Panc1 (cell line): ENCODE results near the gene ARHGAP4. TPM values are rescaled to one million over a fixed set of nuclear protein-coding genes. Genes with fewer than 3 reads are reported as not detected.

ENCODE experiments used
- ATAC-seq: fragments of 200-7000 bp; cut with Tn5 transposase; 2 replicates; pipeline ENCODE4 v1.9.1; 2020; ENCODE audit warnings: mild to moderate bottlenecking, moderate library complexity
- BruUV-seq: library from RNA; stranded (reverse); fragments of 400-500 nt; replicated peaks from 2 replicates; lab custom pipeline; 2021; lab: Mats Ljungman, UMichigan
- CTCF ChIA-PET: fragments of 300-600 bp; sonication (Branson Sonifier 250); formaldehyde crosslinking; loops from one replicate; lab custom pipeline; 2022; ENCODE audit warnings: antibody characterized with exemption; lab: Charles Lee
- POLR2A ChIA-PET: fragments of 300-600 bp; sonication (Branson Sonifier 250); formaldehyde crosslinking; loops from one replicate; lab custom pipeline; 2022; ENCODE audit warnings: antibody characterized with exemption; lab: Charles Lee
- DNase-seq: peaks from one replicate; pipeline ENCODE4 v3.0.0-alpha.2; 2010; ENCODE audit warnings: low read depth, low spot score
- H3K27ac ChIP-seq: 2 replicates; pipeline ENCODE4 v1.5.1; 2011; ENCODE audit warnings: mild to moderate bottlenecking, low read length, inconsistent platforms
- H3K27me3 ChIP-seq: fragments of 200-500 bp; sonication (Bioruptor generic); 2 replicates; pipeline ENCODE4 v1.6.0; 2014; ENCODE audit warnings: low read length, inconsistent platforms; ENCODE audit not compliant: control insufficient read depth, insufficient read depth
- H3K36me3 ChIP-seq: fragments of 200-500 bp; sonication (Bioruptor generic); 2 replicates; pipeline ENCODE4 v1.5.1; 2014; ENCODE audit warnings: inconsistent platforms, mild to moderate bottlenecking, low read length, moderate library complexity; ENCODE audit not compliant: control insufficient read depth, insufficient read depth
- H3K4me1 ChIP-seq: 2 replicates; pipeline ENCODE4 v1.5.1; 2011; ENCODE audit warnings: inconsistent platforms, mild to moderate bottlenecking, low read length, moderate library complexity; ENCODE audit not compliant: control insufficient read depth, insufficient read depth
- H3K4me3 ChIP-seq, 2 experiments: 2 replicates each; pipeline ENCODE4 v1.5.1; 2011 to 2012; ENCODE audit warnings: low read depth in 2 of 2, low read length in 2 of 2, mild to moderate bottlenecking in 2 of 2, inconsistent platforms in 1 of 2, moderate library complexity in 1 of 2
- H3K9me3 ChIP-seq: fragments of 200-500 bp; sonication (Bioruptor generic); 2 replicates; pipeline ENCODE4 v1.5.1; 2014; ENCODE audit warnings: low read depth, mild to moderate bottlenecking, inconsistent platforms, low read length, moderate library complexity; ENCODE audit not compliant: control insufficient read depth, insufficient read depth
- POLR2AphosphoS5 ChIP-seq: IDR thresholded peaks from 2 replicates; pipeline ENCODE4 v1.6.1; 2012; ENCODE audit warnings: mild to moderate bottlenecking, low read depth, low read length, moderate library complexity
- SIN3A ChIP-seq: IDR thresholded peaks from 2 replicates; pipeline ENCODE4 v1.6.1; 2012; ENCODE audit warnings: low read depth, mild to moderate bottlenecking, low read length, moderate library complexity, borderline replicate concordance; ENCODE audit not compliant: insufficient read depth
- TCF7L2 ChIP-seq: IDR thresholded peaks from 2 replicates; pipeline ENCODE4 v1.6.1; 2011; ENCODE audit warnings: mild to moderate bottlenecking, low read depth, low read length, inconsistent platforms
- in situ Hi-C: cut with HindIII; loops from 2 replicates; pipeline ENCODE4 v1.10.0; 2016; ENCODE audit warnings: low sequenced_read_pairs, low pct_unique_long_range_greater_than_20kb
- intact Hi-C: fragments of 100-400 bp; cut with micrococcal nuclease; formaldehyde crosslinking; loops from one replicate; pipeline ENCODE4 v1.10.0; 2022; ENCODE audit not compliant: unreplicated experiment
- total RNA-seq: library from RNA; stranded (reverse); gene quantifications from one replicate; pipeline ENCODE4 v1.2.1, GENCODE V29; 2021; ENCODE audit not compliant: unreplicated experiment
- TF ChIP-seq, protein P1 (sequence below), 2 experiments: IDR thresholded peaks; 2 replicates each; pipeline ENCODE4 v1.6.1; 2011 to 2012; ENCODE audit warnings: low read depth in 2 of 2, control low read depth in 1 of 2, low read length in 1 of 2, mild to moderate bottlenecking in 1 of 2, moderate library complexity in 1 of 2; ENCODE audit not compliant: insufficient read depth in 1 of 2
- TF ChIP-seq, protein P2 (sequence below): fragments of 450-650 bp; IDR thresholded peaks from 2 replicates; pipeline ENCODE4 v1.5.1; 2017; ENCODE audit warnings: mild to moderate bottlenecking

ARHGAP4 gene
- total RNA-seq, 1 experiment from 2014 or later = 225 TPM

DNA sequence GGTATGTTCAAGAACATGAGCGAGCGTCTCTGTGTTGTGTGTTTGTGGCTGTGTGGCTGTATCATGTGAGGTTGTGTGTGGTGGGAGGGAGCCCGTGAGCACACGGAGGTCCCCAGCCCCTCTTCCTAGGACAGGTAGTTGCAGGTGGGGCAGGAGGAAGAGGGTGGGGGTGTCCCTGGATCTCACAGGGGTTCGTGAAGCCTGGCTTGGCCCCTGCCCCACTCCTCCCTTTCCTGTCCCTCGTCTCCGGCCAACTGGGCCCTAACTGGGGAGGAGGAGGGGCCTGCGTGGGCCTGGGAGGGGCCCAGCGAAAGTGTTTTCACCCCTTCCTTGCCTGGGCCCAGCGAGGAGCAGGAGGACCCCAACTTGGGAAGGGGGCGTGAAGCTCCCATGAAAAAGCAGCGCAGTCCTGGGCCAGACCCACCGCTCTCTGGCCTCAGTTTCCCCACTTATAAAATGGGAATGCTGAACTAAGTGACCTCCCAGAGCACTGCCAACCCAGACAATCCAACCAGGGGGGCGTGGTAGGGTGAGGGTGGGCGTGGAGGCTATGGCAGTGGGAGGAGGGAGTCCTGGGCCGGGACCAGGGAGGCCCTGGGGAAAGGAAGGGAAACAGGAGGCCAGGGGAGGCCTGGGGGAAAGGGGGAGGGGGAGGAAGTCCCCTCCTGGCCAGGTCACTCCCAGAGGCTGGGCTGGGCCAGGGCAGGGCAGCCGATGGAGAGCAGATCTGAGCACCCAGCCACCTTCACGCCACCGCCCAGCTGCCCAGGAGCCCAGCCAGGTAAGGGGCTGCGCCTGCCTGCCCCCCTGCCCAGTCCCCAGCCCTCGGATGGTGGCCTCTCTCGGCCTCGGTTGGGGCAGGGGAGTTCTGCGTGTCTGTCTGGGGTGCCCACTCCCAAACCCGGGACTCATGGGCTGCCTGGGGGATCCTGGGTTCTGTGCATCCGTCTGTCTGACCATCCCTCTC is 21.8 kb downstream of the ARHGAP4 start, which contains the start of gene AVPR2:
Gene AVPR2 (plus strand): TSS at position 683 of the 967 bp plus-strand sequence. CDS start 473 bp downstream, outside the sequence.
- TF ChIP-seq POLR2AphosphoS5 = peak; percentile 61
- TF ChIP-seq, protein P1, sequence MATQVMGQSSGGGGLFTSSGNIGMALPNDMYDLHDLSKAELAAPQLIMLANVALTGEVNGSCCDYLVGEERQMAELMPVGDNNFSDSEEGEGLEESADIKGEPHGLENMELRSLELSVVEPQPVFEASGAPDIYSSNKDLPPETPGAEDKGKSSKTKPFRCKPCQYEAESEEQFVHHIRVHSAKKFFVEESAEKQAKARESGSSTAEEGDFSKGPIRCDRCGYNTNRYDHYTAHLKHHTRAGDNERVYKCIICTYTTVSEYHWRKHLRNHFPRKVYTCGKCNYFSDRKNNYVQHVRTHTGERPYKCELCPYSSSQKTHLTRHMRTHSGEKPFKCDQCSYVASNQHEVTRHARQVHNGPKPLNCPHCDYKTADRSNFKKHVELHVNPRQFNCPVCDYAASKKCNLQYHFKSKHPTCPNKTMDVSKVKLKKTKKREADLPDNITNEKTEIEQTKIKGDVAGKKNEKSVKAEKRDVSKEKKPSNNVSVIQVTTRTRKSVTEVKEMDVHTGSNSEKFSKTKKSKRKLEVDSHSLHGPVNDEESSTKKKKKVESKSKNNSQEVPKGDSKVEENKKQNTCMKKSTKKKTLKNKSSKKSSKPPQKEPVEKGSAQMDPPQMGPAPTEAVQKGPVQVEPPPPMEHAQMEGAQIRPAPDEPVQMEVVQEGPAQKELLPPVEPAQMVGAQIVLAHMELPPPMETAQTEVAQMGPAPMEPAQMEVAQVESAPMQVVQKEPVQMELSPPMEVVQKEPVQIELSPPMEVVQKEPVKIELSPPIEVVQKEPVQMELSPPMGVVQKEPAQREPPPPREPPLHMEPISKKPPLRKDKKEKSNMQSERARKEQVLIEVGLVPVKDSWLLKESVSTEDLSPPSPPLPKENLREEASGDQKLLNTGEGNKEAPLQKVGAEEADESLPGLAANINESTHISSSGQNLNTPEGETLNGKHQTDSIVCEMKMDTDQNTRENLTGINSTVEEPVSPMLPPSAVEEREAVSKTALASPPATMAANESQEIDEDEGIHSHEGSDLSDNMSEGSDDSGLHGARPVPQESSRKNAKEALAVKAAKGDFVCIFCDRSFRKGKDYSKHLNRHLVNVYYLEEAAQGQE (IDR thresholded peaks at IDR 0.05; ENCODE audit: insufficient read depth in 1 of 2, low read depth in 2 of 2, low read length in 1 of 2) = no peak
- no peak; the same call in 1 of the 2 replicates for TF ChIP-seq SIN3A
- intact Hi-C loops = no loop called here
- H3K27ac ChIP-seq = peak within 1 kb of the TSS; percentile 76
- ChIA-PET CTCF (no interaction called here), POLR2A (no interaction called here)
- no peak for DNase-seq
- no peaks in the 10 kb centered on the region for H3K9me3 ChIP-seq
- no peaks in the 10 kb centered on the region for H3K27me3 ChIP-seq
- no TSS peak for BruUV-seq
- peak; percentile 41 for ATAC-seq
- H3K4me3 ChIP-seq = 0 out of 4 replicates have a peak within 1 kb of the TSS, but pooled peaks of 1 of the 2 experiments have one; percentile 12
- in situ Hi-C loops = no loop called here
- peaks cover 55% of the 10 kb centered on the region for H3K4me1 ChIP-seq
- no peaks in the 10 kb centered on the region for H3K36me3 ChIP-seq

DNA sequence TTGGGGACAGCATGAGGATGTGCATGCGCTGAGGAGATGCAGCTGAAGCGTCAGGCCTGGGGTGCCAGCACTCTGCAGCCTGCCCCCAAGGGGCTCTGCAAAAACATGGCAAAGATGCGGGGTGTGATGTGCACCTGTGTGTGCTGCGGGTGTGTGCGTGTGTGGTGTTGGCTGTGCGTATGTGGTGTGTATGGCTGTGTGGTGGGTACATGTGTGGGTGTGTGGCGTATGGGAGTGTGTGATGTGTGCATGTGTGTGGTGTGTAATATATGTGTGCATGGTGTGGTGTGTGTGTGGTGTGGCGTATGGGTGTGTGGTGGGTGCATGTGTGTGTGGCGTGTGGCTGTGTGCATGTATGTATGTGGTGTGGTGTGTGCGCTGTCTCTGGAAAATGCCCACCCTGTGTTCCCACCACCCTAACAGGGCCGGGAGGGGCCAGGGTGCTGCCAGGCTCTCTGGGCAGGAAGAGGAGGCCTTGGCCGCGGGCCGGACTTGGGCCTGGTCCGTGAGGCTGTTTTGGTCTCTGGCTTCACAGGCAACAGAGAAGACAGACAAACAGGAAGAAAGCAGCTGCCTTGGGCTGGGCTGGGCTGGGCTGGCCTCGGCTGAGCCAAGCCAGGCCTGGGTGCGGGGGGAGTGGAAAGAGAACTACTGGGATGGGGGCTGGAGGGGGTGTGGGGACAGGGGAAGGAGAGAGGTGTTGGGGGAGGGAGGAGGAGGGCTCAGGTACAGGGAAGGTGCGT is 22.7 kb downstream of the ARHGAP4 start:
- DNase-seq (no peak), ATAC-seq (peak; percentile 22)
- intact Hi-C loops (no loop called here), in situ Hi-C loops (no loop called here)
- Histone ChIP-seq H3K4me3 (no peak overlapping the region), H3K27ac (peak overlapping the region; percentile 76), H3K9me3 (no peaks in the 10 kb centered on the region), H3K36me3 (no peaks in the 10 kb centered on the region), H3K27me3 (no peaks in the 10 kb centered on the region), H3K4me1 (peaks cover 51% of the 10 kb centered on the region)
- ChIA-PET POLR2A (no interaction called here), CTCF (no interaction called here)
- TF ChIP-seq, protein P1 (IDR thresholded peaks at IDR 0.05; ENCODE audit: insufficient read depth in 1 of 2, low read depth in 2 of 2, low read length in 1 of 2) = no peak
- TF ChIP-seq SIN3A = no peak
- no peak for TF ChIP-seq TCF7L2
- TF ChIP-seq, protein P2, sequence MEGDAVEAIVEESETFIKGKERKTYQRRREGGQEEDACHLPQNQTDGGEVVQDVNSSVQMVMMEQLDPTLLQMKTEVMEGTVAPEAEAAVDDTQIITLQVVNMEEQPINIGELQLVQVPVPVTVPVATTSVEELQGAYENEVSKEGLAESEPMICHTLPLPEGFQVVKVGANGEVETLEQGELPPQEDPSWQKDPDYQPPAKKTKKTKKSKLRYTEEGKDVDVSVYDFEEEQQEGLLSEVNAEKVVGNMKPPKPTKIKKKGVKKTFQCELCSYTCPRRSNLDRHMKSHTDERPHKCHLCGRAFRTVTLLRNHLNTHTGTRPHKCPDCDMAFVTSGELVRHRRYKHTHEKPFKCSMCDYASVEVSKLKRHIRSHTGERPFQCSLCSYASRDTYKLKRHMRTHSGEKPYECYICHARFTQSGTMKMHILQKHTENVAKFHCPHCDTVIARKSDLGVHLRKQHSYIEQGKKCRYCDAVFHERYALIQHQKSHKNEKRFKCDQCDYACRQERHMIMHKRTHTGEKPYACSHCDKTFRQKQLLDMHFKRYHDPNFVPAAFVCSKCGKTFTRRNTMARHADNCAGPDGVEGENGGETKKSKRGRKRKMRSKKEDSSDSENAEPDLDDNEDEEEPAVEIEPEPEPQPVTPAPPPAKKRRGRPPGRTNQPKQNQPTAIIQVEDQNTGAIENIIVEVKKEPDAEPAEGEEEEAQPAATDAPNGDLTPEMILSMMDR = no peak
- TF ChIP-seq POLR2AphosphoS5 = no peak; the same call in none of the 2 replicates
- BruUV-seq = no TSS peak
